Neural progenitor cell (in vitro differentiated cells): Measurements from ENCODE around the gene TMBIM1. TPM values are rescaled to one million over a fixed set of nuclear protein-coding genes. Genes with fewer than 3 reads are reported as not detected.

Experiments used
- DNase-seq: peaks from one replicate; pipeline ENCODE4 v3.0.0-alpha.2; 2016; ENCODE audit warnings: low spot score
- H2AFZ ChIP-seq: fragments of 200-600 bp; sonication (generic); replicated peaks from 2 replicates; pipeline ENCODE4 v1.6.1; 2016; ENCODE audit warnings: antibody characterized with exemption
- H3F3A ChIP-seq: fragments of 200-600 bp; sonication (generic); 2 replicates; pipeline ENCODE4 v1.6.1; 2016; ENCODE audit warnings: antibody characterized with exemption, low read depth
- H3K27ac ChIP-seq: fragments of 200-600 bp; sonication (generic); 2 replicates; pipeline ENCODE4 v1.5.1; 2016; ENCODE audit warnings: mild to moderate bottlenecking
- H3K27me3 ChIP-seq: fragments of 200-600 bp; sonication (generic); 2 replicates; pipeline ENCODE4 v1.6.1; 2016; ENCODE audit warnings: mild to moderate bottlenecking, moderate library complexity
- H3K36me3 ChIP-seq: fragments of 200-600 bp; sonication (generic); 2 replicates; pipeline ENCODE4 v1.5.1; 2016
- H3K4me1 ChIP-seq: fragments of 200-600 bp; sonication (generic); 2 replicates; pipeline ENCODE4 v1.6.1; 2016; ENCODE audit warnings: mixed run types
- H3K4me2 ChIP-seq: fragments of 200-600 bp; sonication (generic); 2 replicates; pipeline ENCODE4 v1.6.1; 2016
- H3K4me3 ChIP-seq: fragments of 200-600 bp; sonication (generic); 2 replicates; pipeline ENCODE4 v1.5.1; 2016
- H3K79me2 ChIP-seq: fragments of 200-600 bp; sonication (generic); 2 replicates; pipeline ENCODE4 v1.6.1; 2016; ENCODE audit warnings: low read depth
- H3K9ac ChIP-seq: fragments of 200-600 bp; sonication (generic); 2 replicates; pipeline ENCODE4 v1.6.1; 2016
- H3K9me3 ChIP-seq: fragments of 200-600 bp; sonication (generic); 2 replicates; pipeline ENCODE4 v1.5.1; 2016; ENCODE audit warnings: low read depth
- H4K20me1 ChIP-seq: fragments of 200-600 bp; sonication (generic); 2 replicates; pipeline ENCODE4 v1.6.1; 2016; ENCODE audit warnings: low read depth
- H3K27ac Mint-ChIP-seq: 3 replicates; pipeline ENCODE4 v1.8.0; 2021; ENCODE audit warnings: mixed read lengths
- H3K27me3 Mint-ChIP-seq: 2 replicates; pipeline ENCODE4 v1.8.0; 2022; ENCODE audit warnings: low read depth, mild to moderate bottlenecking, inconsistent platforms, moderate library complexity, mixed read lengths; ENCODE audit not compliant: insufficient read depth
- H3K36me3 Mint-ChIP-seq: 3 replicates; pipeline ENCODE4 v1.8.0; 2021; ENCODE audit warnings: mixed read lengths
- H3K4me1 Mint-ChIP-seq: 3 replicates; pipeline ENCODE4 v1.8.0; 2021; ENCODE audit warnings: mixed read lengths
- H3K4me3 Mint-ChIP-seq: 3 replicates; pipeline ENCODE4 v1.8.0; 2021; ENCODE audit warnings: mild to moderate bottlenecking, moderate library complexity, mixed read lengths
- H3K9me3 Mint-ChIP-seq: 3 replicates; pipeline ENCODE4 v1.8.0; 2020; ENCODE audit warnings: mixed read lengths
- EZH2 ChIP-seq: fragments of 200-600 bp; sonication (generic); IDR thresholded peaks from 2 replicates; pipeline ENCODE4 v1.6.1; 2017; ENCODE audit warnings: antibody characterized with exemption, mild to moderate bottlenecking, moderate library complexity
- EZH2phosphoT487 ChIP-seq: fragments of 200-600 bp; sonication (generic); IDR thresholded peaks from 2 replicates; pipeline ENCODE4 v1.6.1; 2017; ENCODE audit warnings: antibody characterized with exemption
- total RNA-seq: library from RNA; depleted of rRNA; stranded (reverse); fragments of >200 nt; gene quantifications from 2 replicates; pipeline ENCODE4 v1.2.3, GENCODE V29; 2015; ENCODE audit warnings: low replicate concordance
- TF ChIP-seq, protein P1 (sequence below): fragments of 200-600 bp; sonication (generic); IDR thresholded peaks from 2 replicates; pipeline ENCODE4 v1.5.1; 2017; ENCODE audit warnings: antibody characterized with exemption, mild to moderate bottlenecking

The TMBIM1 gene
- total RNA-seq, 1 donor from 2014 or later: 11.1 TPM

DNA sequence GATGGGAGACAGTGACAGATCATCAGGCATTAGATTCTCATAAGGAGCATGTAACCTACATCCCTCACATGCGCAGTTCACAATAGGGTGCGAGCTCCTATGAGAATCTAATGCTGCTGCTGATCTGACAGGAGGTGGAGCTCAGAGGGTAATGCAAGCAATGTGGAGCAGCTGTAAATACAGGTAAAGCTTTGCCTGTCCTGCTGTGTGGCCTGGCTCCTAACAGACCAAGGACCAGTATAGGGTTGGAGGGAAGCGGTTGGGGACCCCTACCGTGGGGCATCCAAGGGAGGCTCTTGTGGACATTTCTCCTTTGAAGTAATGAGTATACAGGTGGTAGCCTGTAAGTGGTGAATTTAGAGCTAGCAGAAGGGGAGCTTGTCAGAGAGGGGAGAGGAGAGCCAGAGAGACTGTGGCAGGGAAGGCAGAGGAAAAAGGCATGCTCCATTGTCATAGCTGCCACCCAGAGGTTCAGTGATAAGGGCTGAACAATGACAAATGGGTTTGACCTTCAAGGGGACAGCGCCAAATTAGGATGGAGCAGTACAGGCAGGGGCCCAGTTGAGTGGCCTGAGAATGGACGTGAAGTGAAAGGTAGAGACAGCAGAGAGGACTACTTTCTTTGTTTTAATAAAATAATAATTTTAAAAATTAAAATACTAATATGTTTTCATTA is 15.2 kb upstream of the TMBIM1 start:
- Histone ChIP-seq H2AFZ (no peak overlapping the region), H4K20me1 (no peaks in the 10 kb centered on the region), H3K4me1 (peaks cover 7% of the 10 kb centered on the region), H3K79me2 (no peaks in the 10 kb centered on the region), H3K36me3 (no peaks in the 10 kb centered on the region), H3F3A (peaks cover 5% of the 10 kb centered on the region), H3K4me3 (no peak overlapping the region), H3K9me3 (no peaks in the 10 kb centered on the region), H3K27me3 (no peaks in the 10 kb centered on the region), H3K9ac (no peak overlapping the region), H3K4me2 (no peak overlapping the region), H3K27ac (no peak overlapping the region)
- DNase-seq: no peak
- H3K4me1 Mint-ChIP-seq: peaks cover 12% of the 10 kb centered on the region
- H3K9me3 Mint-ChIP-seq: no peaks in the 10 kb centered on the region
- H3K27me3 Mint-ChIP-seq: peaks cover 15% of the 10 kb centered on the region
- no peaks in the 10 kb centered on the region for H3K36me3 Mint-ChIP-seq
- H3K27ac Mint-ChIP-seq: no peak overlapping the region
- H3K4me3 Mint-ChIP-seq: no peak overlapping the region
- TF ChIP-seq EZH2phosphoT487: no peak

DNA sequence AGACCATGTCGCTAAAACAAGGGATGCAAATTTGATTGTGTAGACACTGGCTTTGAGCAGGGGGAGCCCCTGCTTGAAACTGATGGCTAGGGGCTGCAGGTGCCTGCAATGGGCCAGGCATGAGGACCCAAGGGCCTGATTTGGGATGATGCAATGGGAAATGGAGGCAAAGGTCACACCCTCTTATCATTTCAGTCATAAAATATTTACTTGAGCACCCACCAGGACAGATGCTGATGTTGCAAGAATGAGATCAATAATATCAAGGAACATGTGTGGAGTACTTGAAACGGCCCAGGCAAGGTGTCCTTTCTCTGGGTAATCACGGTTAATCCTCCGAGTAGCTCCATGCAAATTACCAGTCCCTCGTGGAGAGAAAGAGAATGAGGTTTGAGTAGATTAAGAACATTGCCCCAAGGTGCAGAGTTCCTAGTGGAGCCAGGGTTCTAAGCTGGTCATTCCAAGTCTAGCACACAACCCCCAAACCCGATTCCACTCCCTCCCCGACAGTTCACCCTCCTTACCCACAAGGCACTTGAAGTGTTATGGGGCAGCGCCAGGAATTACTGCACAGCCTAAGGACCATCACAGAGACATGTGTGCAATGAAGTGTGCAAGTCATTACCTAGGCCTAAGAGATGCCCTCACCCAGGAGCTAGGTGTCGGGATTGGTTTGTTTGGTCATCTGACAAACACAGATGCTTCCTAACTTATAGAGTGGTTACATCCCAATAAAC is 14.0 kb upstream of the TMBIM1 start:
- Histone ChIP-seq H3K4me1 (no peaks in the 10 kb centered on the region), H3K4me3 (no peak overlapping the region), H4K20me1 (no peaks in the 10 kb centered on the region), H3K9ac (no peak overlapping the region), H3K36me3 (no peaks in the 10 kb centered on the region), H3K9me3 (no peaks in the 10 kb centered on the region), H3F3A (no peaks in the 10 kb centered on the region), H3K27me3 (no peaks in the 10 kb centered on the region), H3K4me2 (no peak overlapping the region), H3K79me2 (no peaks in the 10 kb centered on the region), H3K27ac (no peak overlapping the region), H2AFZ (no peak overlapping the region)
- H3K27ac Mint-ChIP-seq: no peak overlapping the region
- no peak for TF ChIP-seq EZH2
- DNase-seq: no peak
- H3K27me3 Mint-ChIP-seq: peaks cover 15% of the 10 kb centered on the region
- peaks cover 5% of the 10 kb centered on the region for H3K4me1 Mint-ChIP-seq
- H3K36me3 Mint-ChIP-seq: no peaks in the 10 kb centered on the region
- H3K4me3 Mint-ChIP-seq: no peak overlapping the region
- H3K9me3 Mint-ChIP-seq: no peaks in the 10 kb centered on the region

DNA sequence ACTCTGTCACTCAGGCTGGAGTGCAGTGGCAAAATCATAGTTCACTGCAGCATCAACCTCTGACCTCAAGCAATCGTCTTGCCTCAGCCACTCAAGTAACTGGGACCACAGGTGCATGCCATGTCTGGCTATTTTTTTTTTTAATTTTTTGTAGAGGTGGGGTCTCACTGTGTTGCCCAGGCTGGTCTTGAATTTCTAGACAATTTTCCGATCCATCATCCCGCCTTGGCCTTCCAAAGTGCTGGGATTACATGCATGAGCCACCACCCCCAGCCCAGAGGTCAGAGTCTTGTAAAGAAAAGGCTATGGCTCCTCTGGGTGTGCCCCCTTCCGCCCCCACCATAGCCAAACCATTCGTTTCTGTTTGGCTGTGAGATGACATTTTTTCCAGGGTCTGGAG is 13.1 kb upstream of the TMBIM1 start:
- H3K79me2 ChIP-seq: no peaks in the 10 kb centered on the region
- no peak overlapping the region for H3K4me3 ChIP-seq
- no peak for TF ChIP-seq EZH2phosphoT487
- TF ChIP-seq EZH2: no peak
- TF ChIP-seq, protein P1, sequence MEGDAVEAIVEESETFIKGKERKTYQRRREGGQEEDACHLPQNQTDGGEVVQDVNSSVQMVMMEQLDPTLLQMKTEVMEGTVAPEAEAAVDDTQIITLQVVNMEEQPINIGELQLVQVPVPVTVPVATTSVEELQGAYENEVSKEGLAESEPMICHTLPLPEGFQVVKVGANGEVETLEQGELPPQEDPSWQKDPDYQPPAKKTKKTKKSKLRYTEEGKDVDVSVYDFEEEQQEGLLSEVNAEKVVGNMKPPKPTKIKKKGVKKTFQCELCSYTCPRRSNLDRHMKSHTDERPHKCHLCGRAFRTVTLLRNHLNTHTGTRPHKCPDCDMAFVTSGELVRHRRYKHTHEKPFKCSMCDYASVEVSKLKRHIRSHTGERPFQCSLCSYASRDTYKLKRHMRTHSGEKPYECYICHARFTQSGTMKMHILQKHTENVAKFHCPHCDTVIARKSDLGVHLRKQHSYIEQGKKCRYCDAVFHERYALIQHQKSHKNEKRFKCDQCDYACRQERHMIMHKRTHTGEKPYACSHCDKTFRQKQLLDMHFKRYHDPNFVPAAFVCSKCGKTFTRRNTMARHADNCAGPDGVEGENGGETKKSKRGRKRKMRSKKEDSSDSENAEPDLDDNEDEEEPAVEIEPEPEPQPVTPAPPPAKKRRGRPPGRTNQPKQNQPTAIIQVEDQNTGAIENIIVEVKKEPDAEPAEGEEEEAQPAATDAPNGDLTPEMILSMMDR: no peak
- no peaks in the 10 kb centered on the region for H3K27me3 ChIP-seq
- H3K4me2 ChIP-seq: no peak overlapping the region
- H4K20me1 ChIP-seq: no peaks in the 10 kb centered on the region
- no peaks in the 10 kb centered on the region for H3K36me3 ChIP-seq
- H3K9ac ChIP-seq: no peak overlapping the region
- Mint-ChIP-seq H3K27me3 (peaks cover 15% of the 10 kb centered on the region), H3K4me3 (no peak overlapping the region), H3K9me3 (no peaks in the 10 kb centered on the region), H3K36me3 (no peaks in the 10 kb centered on the region), H3K27ac (peak overlapping the region; percentile 55), H3K4me1 (peaks cover 3% of the 10 kb centered on the region)
- no peak for DNase-seq
- H3K4me1 ChIP-seq: no peaks in the 10 kb centered on the region
- no peaks in the 10 kb centered on the region for H3K9me3 ChIP-seq
- no peaks in the 10 kb centered on the region for H3F3A ChIP-seq
- H3K27ac ChIP-seq: no peak overlapping the region
- H2AFZ ChIP-seq: no peak overlapping the region

DNA sequence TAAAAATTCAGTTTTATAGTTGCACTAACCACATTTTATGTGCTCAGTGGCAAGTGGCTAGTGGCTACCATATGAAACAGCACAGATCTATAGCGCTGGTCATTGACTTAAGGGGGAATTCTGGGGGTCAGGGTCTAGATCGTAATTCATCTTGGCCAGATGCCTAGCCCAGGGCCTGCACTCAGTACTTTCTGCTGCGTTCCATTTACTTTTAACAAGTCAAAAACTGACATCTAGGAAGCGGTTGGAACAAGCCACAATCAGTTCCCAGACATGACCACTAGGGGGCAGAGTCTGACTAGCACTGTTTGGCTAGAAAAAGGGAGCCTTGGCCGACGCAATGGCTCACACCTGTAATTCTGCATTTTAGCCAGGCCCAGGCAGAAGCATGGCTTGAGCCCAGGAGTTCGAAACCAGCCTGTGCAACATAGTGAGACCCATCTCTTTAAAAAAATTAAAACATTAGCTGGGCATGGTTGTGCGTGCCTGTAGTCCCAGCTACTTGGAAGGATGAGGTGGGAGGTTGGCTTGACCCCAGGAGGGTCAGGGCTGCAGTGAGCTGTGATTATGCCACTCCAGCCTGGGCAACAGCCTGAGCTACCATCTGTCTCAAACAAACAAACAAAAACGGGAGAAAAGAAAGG is 9.0 kb upstream of the TMBIM1 start:
- Histone ChIP-seq H3K4me3 (no peak overlapping the region), H3K9ac (no peak overlapping the region), H3K9me3 (no peaks in the 10 kb centered on the region), H3K79me2 (no peaks in the 10 kb centered on the region), H3K4me2 (no peak overlapping the region), H4K20me1 (no peaks in the 10 kb centered on the region), H3F3A (no peaks in the 10 kb centered on the region), H3K4me1 (no peaks in the 10 kb centered on the region), H3K36me3 (no peaks in the 10 kb centered on the region), H2AFZ (no peak overlapping the region), H3K27ac (no peak overlapping the region), H3K27me3 (no peaks in the 10 kb centered on the region)
- H3K27me3 Mint-ChIP-seq: peaks cover 11% of the 10 kb centered on the region
- peaks cover 3% of the 10 kb centered on the region for H3K4me1 Mint-ChIP-seq
- peak; percentile 91 for DNase-seq
- TF ChIP-seq EZH2: no peak
- TF ChIP-seq, protein P1: peak; percentile 98
- no peak overlapping the region for H3K4me3 Mint-ChIP-seq
- H3K9me3 Mint-ChIP-seq: no peaks in the 10 kb centered on the region
- H3K27ac Mint-ChIP-seq: no peak overlapping the region
- no peaks in the 10 kb centered on the region for H3K36me3 Mint-ChIP-seq
